ENCODE results near the gene NCKAP5.

The NCKAP5 gene

GRCh38 chr2:133458280-133458679 lies 110.0 kb downstream of the NCKAP5 start:
- DNase-seq (ENCODE audit: low spot score) = no peak

GRCh38 chr2:133457861-133458260 lies 110.4 kb downstream of the NCKAP5 start:
- DNase-seq (ENCODE audit: low spot score) = no peak

GRCh38 chr2:133456971-133457370 lies 111.3 kb downstream of the NCKAP5 start:
- no peak for DNase-seq (ENCODE audit: low spot score)

GRCh38 chr2:133456156-133456555 lies 112.1 kb downstream of the NCKAP5 start:
- no peak for DNase-seq (ENCODE audit: low spot score)

- no peak for DNase-seq (ENCODE audit: low spot score)
Observed at GRCh38 chr2:133453032-133453431, 115.2 kb downstream of the NCKAP5 start.

GRCh38 chr2:133452583-133452982 lies 115.7 kb downstream of the NCKAP5 start:
- DNase-seq (ENCODE audit: low spot score) = no peak

- DNase-seq (ENCODE audit: low spot score) = no peak
Observed at GRCh38 chr2:133452146-133452545, 116.1 kb downstream of the NCKAP5 start.

GRCh38 chr2:133448195-133448594 lies 120.1 kb downstream of the NCKAP5 start:
- DNase-seq (ENCODE audit: low spot score) = no peak

- DNase-seq (ENCODE audit: low spot score) = no peak
Observed at GRCh38 chr2:133447303-133447702, 121.0 kb downstream of the NCKAP5 start.

- no peak for DNase-seq (ENCODE audit: low spot score)
Observed at GRCh38 chr2:133444465-133444864, 123.8 kb downstream of the NCKAP5 start.

- no peak for DNase-seq (ENCODE audit: low spot score)
Observed at GRCh38 chr2:133442393-133442792, 125.9 kb downstream of the NCKAP5 start.

GRCh38 chr2:133439565-133439920 lies 128.7 kb downstream of the NCKAP5 start:
- no peak for DNase-seq (ENCODE audit: low spot score)

GRCh38 chr2:133438848-133439564 lies 129.3 kb downstream of the NCKAP5 start:
- no peak for DNase-seq (ENCODE audit: low spot score)

GRCh38 chr2:133438026-133438425 lies 130.2 kb downstream of the NCKAP5 start:
- DNase-seq (ENCODE audit: low spot score) = no peak

- no peak for DNase-seq (ENCODE audit: low spot score)
Observed at GRCh38 chr2:133437492-133437891, 130.8 kb downstream of the NCKAP5 start.

GRCh38 chr2:133434959-133435668 lies 133.1 kb downstream of the NCKAP5 start:
- no peak for DNase-seq (ENCODE audit: low spot score)

- no peak for DNase-seq (ENCODE audit: low spot score)
Observed at GRCh38 chr2:133433455-133434451, 134.5 kb downstream of the NCKAP5 start.

- no peak for DNase-seq (ENCODE audit: low spot score)
Observed at GRCh38 chr2:133432778-133433177, 135.5 kb downstream of the NCKAP5 start.

- no peak for DNase-seq (ENCODE audit: low spot score)
Observed at GRCh38 chr2:133431289-133431688, 137.0 kb downstream of the NCKAP5 start.

- no peak for DNase-seq (ENCODE audit: low spot score)
Observed at GRCh38 chr2:133426791-133427190, 141.5 kb downstream of the NCKAP5 start.

GRCh38 chr2:133425612-133426011 lies 142.7 kb downstream of the NCKAP5 start:
- no peak for DNase-seq (ENCODE audit: low spot score)

GRCh38 chr2:133424876-133425275 lies 143.4 kb downstream of the NCKAP5 start:
- DNase-seq (ENCODE audit: low spot score) = no peak

Data from left forelimb (tissue), 1 donor.